Breast epithelium (tissue), 4 donors: ENCODE results near the gene PGK2. TPM values are rescaled to one million over a fixed set of nuclear protein-coding genes. Genes with fewer than 3 reads are reported as not detected.

Source experiments
- DNase-seq, 2 donors: peaks; one replicate each; pipeline ENCODE4 v3.0.0-alpha.2; 2019; ENCODE audit warnings: low spot score in 2 of 2
- H3K27ac ChIP-seq, 2 donors: fragments of 200-600 bp; sonication (generic) in 1 of 2; one replicate each; pipeline ENCODE4 v1.5.1; 2016 to 2019; ENCODE audit warnings: mild to moderate bottlenecking in 1 of 2
- H3K27me3 ChIP-seq, 2 donors: fragments of 200-600 bp; sonication (generic) in 1 of 2; one replicate each; pipeline versions ENCODE4 v1.5.1 to v1.6.0; 2017 to 2019; ENCODE audit warnings: control low read depth in 1 of 2, mild to moderate bottlenecking in 1 of 2
- H3K36me3 ChIP-seq: fragments of 200-600 bp; one replicate; pipeline ENCODE4 v1.5.1; 2019
- H3K4me1 ChIP-seq, 2 donors: fragments of 200-600 bp; sonication (generic); one replicate each; pipeline ENCODE4 v1.5.1; 2016 to 2019; ENCODE audit warnings: control low read depth in 1 of 2
- H3K4me3 ChIP-seq, 3 donors: fragments of 200-600 bp; sonication (generic); 1 replicate in 2 of 3; 2 replicates in 1 of 3; pipeline ENCODE4 v1.5.1; 2016 to 2019; ENCODE audit warnings: mild to moderate bottlenecking in 3 of 3, moderate library complexity in 2 of 3
- H3K9me3 ChIP-seq, 2 donors: fragments of 200-600 bp; sonication (generic) in 1 of 2; one replicate each; pipeline ENCODE4 v1.5.1; 2016 to 2019; ENCODE audit warnings: control low read depth in 1 of 2
- POLR2A ChIP-seq: fragments of 450-650 bp; IDR thresholded peaks from one replicate; pipeline ENCODE4 v1.6.1; 2016; ENCODE audit warnings: antibody characterized with exemption, mild to moderate bottlenecking, moderate library complexity
- POLR2AphosphoS5 ChIP-seq, 3 donors: sonication (generic); formaldehyde crosslinking; IDR thresholded peaks; one replicate each; pipeline ENCODE4 v1.6.1; 2017; ENCODE audit warnings: antibody characterized with exemption in 3 of 3
- intact Hi-C: fragments of 100-400 bp; cut with DNase I; formaldehyde crosslinking; loops from one replicate; pipeline ENCODE4 v1.15.1; 2023; ENCODE audit warnings: low total_unique reads
- total RNA-seq, 3 donors: library from RNA; depleted of rRNA; stranded (reverse); fragments of >200 nt; gene quantifications; one replicate each; pipeline ENCODE4 v1.1.0, GENCODE V29; 2016
- TF ChIP-seq, protein P1 (sequence below), 3 donors: fragments of 450-650 bp; IDR thresholded peaks; one replicate each; pipeline ENCODE4 v1.5.1; 2016 to 2017; ENCODE audit warnings: antibody characterized with exemption in 3 of 3, mild to moderate bottlenecking in 3 of 3, moderate library complexity in 3 of 3

Gene PGK2
- total RNA-seq, 3 donors from 2014 or later = not detected

- intact Hi-C loops = no loop called here
- Histone ChIP-seq H3K4me3 (no peak overlapping the region), H3K4me1 (no peaks in the 10 kb centered on the region), H3K27ac (no peak overlapping the region), H3K36me3 (no peaks in the 10 kb centered on the region), H3K9me3 (no peaks in the 10 kb centered on the region), H3K27me3 (no peaks in the 10 kb centered on the region)
- TF ChIP-seq POLR2A = no peak
- TF ChIP-seq POLR2AphosphoS5 (IDR thresholded peaks at IDR 0.05) = no peak
- TF ChIP-seq, protein P1, sequence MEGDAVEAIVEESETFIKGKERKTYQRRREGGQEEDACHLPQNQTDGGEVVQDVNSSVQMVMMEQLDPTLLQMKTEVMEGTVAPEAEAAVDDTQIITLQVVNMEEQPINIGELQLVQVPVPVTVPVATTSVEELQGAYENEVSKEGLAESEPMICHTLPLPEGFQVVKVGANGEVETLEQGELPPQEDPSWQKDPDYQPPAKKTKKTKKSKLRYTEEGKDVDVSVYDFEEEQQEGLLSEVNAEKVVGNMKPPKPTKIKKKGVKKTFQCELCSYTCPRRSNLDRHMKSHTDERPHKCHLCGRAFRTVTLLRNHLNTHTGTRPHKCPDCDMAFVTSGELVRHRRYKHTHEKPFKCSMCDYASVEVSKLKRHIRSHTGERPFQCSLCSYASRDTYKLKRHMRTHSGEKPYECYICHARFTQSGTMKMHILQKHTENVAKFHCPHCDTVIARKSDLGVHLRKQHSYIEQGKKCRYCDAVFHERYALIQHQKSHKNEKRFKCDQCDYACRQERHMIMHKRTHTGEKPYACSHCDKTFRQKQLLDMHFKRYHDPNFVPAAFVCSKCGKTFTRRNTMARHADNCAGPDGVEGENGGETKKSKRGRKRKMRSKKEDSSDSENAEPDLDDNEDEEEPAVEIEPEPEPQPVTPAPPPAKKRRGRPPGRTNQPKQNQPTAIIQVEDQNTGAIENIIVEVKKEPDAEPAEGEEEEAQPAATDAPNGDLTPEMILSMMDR (IDR thresholded peaks at IDR 0.05) = no peak
- DNase-seq = no peak
Observed at GRCh38 chr6:49743429-49743828, 43.7 kb downstream of the PGK2 start.

DNA sequence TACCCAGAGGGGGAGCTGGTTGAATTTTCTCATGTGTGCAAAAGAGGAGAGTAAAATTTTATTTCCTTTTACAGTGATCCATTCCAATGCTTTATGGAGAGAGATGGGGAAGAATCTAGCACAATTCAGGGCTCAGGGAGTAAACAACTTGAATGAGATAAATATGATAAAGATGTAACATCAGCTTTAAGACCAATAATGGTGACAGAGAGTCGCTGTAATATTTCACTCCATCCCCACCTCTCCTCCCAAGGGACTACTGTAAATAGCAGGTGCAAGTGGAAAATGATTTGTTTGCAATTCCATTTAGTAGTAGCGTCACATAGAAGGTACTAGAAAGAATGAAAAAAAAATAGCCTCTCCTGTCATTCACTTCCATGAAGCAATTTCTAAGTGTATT lies 47.7 kb downstream of the PGK2 start:
- no peak overlapping the region for H3K27ac ChIP-seq
- no peak for DNase-seq
- H3K9me3 ChIP-seq = no peaks in the 10 kb centered on the region
- no peaks in the 10 kb centered on the region for H3K4me1 ChIP-seq
- H3K27me3 ChIP-seq = peaks cover 0 to 4% of the 10 kb centered on the region in 2 donors
- no peaks in the 10 kb centered on the region for H3K36me3 ChIP-seq
- H3K4me3 ChIP-seq = no peak overlapping the region
- intact Hi-C loops = no loop called here
- no peak for TF ChIP-seq POLR2A

DNA sequence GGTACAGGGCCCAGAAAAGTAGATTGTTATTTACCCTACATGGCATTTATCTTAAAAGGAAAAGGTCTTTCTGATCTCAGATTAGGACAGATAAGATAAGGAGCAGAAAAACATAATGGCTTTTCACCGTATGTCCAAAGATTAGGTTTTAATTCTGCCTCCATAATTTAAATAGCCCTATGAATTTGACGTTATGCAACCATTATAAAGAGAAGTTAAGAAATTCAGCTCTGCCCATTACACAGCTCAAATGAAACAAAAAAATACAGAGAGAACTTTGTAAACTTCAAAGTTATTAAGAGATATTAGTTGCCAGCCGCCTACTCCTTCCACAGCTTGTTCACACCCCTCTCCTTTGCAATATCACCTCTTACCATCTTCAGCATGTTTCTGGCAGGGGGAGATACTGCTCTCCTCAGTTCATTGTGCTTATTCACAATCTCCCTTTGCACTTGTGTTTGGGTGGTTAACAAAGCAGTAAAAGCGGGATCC lies 51.0 kb downstream of the PGK2 start:
- TF ChIP-seq POLR2AphosphoS5 (IDR thresholded peaks at IDR 0.05) = no peak
- TF ChIP-seq POLR2A = no peak
- TF ChIP-seq, protein P1 (IDR thresholded peaks at IDR 0.05) = no peak
- intact Hi-C loops = no loop called here
- no peak overlapping the region for H3K4me3 ChIP-seq
- no peaks in the 10 kb centered on the region for H3K9me3 ChIP-seq
- no peak overlapping the region for H3K27ac ChIP-seq
- H3K4me1 ChIP-seq = no peaks in the 10 kb centered on the region
- no peaks in the 10 kb centered on the region for H3K36me3 ChIP-seq
- DNase-seq = no peak
- peaks cover 0 to 4% of the 10 kb centered on the region in 2 donors for H3K27me3 ChIP-seq

Other genes with a start within 250 kb of the PGK2 start
- gene C6orf141, start 236.6 kb downstream of the PGK2 start, total RNA-seq = 10 to 100 TPM in 1 of 3 donors, 1 to 10 TPM in 2; 6.1 to 25.9 (median 9.4) TPM
- gene RHAG, start 150.4 kb downstream of the PGK2 start, total RNA-seq = not detected
- gene CRISP2, start 73.7 kb downstream of the PGK2 start, total RNA-seq = under 1 TPM in 1 of 3 donors, not detected in 2; 0.33 TPM
- gene CRISP3, start 42.9 kb downstream of the PGK2 start, total RNA-seq = 1 to 10 TPM in 1 of 3 donors, under 1 TPM in 1, not detected in 1; 0.73 to 9.2 TPM
- not detected for gene CRISP1, start 79.2 kb upstream of the PGK2 start, total RNA-seq
- not detected for gene DEFB114, start 176.9 kb upstream of the PGK2 start, total RNA-seq
- gene DEFB113, start 182.3 kb upstream of the PGK2 start, total RNA-seq = not detected
- gene DEFB110, start 234.7 kb upstream of the PGK2 start, total RNA-seq = not detected